ENCODE measurements around the gene RASGRF2.
"Not testable (repeated sequence)": the region's sequence is repeated elsewhere in the genome, so short reads cannot be mapped to it uniquely, and the experiment has no call there.

DNA sequence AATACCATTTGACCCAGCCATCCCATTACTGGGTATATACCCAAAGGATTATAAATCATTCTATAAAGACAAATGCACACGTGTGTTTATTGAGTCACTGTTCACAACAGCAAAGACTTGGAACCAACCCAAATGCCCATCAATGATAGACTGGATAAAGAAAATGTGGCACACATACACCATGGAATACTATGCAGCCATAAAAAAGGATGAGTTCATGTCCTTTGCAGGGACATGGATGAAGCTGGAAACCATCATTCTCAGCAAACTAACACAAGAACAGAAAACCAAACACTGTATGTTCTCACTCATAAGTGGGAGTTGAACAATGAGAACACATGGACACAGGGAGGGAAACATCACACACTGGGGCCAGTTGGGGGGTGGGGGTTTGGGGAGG lies 302.6 kb downstream of the RASGRF2 start:
- TF ChIP-seq NFRKB (IDR thresholded peaks at IDR 0.05); ZNF384 (IDR thresholded peaks at IDR 0.05); FOXA1 (IDR thresholded peaks at IDR 0.05); SUZ12 (IDR thresholded peaks at IDR 0.05); FOXK2 (IDR thresholded peaks at IDR 0.05); L3MBTL2 (conservative IDR thresholded peaks at IDR 0.05); SP1 (IDR thresholded peaks at IDR 0.05); FOXM1 (IDR thresholded peaks at IDR 0.05; ENCODE audit: borderline replicate concordance); TARDBP (IDR thresholded peaks at IDR 0.05): not testable (repeated sequence)

Data from HEK293T (cell line).